HG03097 (cell line): ENCODE data around the gene SP100.
"Not testable (repeated sequence)": the region's sequence is repeated elsewhere in the genome, so short reads cannot be mapped to it uniquely, and the experiment has no call there.

Experiments
- ATAC-seq: cut with Tn5 transposase; IDR thresholded peaks from one replicate; pipeline ENCODE4 v1.9.1; 2021; ENCODE audit not compliant: unreplicated experiment, low FRiP score

Gene SP100

DNA sequence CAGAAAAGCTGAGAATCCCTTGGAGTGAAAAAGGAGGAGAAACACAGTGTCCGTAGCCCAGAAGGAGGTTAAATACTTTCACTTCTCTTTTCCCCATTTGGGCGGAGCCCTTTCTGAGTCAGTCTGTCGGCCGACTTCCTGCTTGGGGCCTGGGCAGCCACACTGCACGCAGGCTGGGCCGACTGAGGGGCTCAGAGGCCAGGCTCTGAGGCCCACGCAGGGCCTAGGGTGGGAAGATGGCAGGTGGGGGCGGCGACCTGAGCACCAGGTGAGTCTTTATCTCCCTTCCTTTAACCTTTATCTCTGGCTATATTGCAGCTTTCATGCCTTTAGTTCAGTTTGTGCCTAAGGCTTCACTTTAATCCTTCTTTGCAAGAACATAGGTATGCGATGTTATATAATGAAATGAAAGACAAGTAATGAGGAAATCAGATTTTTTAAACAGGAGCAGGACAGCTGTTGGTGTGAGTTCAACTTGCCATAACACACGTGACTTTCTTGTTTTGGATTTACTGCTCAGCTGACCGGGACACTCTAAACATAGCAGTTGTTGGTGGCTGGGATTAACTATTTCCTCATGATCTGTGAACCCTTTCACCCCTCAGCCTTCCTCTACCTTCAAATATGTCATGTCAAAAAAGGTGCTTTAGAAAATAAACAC, at the start of gene SP100:
Gene SP100, plus strand, starts transcription at position 141 of the 661 bp plus-strand sequence. Its CDS starts 96 bp downstream, at position 237.
- peak; percentile 75 for ATAC-seq

DNA sequence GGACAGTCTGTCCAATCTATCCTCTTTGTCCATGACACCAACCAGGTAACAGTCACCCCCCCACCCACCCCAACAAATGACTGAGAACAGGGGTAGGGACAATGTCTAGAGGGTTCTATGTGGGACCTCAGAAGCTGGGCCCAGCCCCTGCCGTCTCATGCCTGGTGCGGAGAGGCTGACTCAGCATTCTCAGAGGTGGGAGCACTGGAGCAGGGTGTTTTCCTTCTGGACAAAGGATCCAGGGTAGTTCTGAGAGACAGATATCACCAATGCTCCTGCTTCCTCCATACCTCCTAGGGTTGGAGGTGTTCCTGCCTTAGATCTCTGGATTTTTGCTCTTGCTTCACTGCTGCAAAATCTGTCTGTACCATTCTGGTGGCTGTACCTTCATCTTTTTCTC, 33.9 kb upstream of the SP100 start:
- no peak for ATAC-seq

DNA sequence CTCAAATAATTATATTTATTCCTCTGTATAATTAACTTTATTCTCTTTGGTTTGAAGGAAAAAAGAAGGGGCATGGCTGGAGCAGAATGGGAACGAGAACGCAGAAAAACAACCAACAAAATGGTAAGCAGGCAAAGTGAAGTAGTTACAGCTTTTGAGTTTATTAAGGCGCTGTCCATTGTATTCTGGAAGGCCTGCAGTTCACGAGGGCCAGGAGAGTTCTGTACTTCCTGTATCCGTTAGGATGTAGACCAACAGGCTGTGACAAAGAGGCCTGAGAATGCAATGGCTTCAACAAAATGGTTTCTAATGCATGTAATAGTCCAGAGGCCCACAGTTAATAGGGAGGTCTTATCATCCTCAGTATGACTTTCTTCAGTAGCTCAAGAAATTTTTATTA, 32.5 kb upstream of the SP100 start:
- ATAC-seq, result no peak

DNA sequence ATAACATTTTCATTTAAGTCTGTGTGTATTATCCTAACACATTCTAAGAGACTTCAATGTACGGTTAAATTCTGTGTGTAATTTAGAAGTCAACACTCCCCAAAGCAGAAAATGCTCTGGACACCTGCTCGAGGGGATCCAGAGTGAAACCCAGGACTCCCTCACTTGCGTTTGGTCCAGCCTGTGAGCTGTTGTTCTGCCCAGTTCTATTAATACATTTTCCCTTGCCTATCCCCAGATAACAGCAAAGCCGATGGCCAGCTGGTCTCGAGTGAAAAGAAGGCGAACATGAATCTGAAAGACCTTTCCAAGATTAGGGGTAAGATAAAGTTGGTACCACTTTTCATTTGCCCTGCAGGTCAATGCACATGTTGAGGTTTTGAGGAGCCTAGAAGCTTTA, 31.0 kb upstream of the SP100 start:
- ATAC-seq, result no peak

DNA sequence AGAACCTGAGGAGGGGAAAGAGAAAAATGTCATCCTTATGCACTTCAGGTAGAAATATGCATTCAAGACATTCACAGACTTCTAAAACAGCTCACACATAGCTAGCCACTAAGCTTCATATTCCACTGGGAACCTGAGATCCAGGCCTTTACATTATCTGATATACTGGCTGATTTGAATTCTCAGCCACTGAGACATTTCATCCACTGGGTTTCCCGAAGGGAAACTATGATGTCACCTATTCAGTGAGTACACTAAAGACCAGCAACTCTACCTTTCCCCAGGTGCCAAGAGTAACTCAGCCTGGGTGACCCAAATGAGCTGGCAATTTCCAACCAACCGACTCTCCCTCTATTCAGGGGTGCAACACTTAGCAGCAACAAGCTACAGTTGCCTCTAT, 21.7 kb upstream of the SP100 start:
- no peak for ATAC-seq

DNA sequence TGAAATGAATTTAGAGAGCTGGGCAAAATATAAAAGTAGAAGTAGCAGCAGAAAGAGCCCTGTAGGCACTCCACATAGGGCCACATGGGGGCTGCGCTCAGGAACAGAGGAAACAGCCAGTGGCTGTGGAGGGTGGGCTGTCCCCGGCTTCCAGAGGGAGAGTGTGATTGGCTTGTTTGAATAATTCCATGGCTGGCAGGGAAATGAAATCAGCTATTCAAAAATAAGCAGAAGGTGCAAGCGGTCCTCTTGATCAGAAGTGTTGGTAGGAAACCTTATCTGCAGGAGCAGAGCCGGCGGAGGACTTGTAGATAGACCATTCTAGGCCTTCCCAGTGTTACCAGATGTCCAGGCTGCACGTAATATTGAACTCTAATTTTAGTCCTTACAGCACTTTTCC, 17.3 kb upstream of the SP100 start:
- not testable (repeated sequence) for ATAC-seq

DNA sequence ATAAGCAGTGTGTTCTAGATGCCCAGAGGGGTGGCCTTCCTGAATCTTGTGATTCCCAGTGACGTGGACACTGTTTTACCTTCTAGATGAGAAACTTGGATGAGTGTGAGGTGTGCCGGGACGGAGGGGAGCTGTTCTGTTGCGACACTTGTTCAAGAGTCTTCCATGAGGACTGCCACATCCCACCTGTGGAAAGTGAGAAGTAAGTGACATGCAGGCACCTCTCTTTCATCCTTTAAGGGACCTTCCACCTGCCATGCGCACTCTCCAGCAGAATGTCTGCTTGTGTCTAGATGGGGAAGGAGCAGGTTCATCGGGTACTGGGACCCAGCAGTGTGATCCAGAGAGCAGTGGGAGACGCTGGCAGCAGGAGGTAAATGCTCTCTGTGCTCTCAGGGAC, 16.0 kb upstream of the SP100 start:
- no peak for ATAC-seq

DNA sequence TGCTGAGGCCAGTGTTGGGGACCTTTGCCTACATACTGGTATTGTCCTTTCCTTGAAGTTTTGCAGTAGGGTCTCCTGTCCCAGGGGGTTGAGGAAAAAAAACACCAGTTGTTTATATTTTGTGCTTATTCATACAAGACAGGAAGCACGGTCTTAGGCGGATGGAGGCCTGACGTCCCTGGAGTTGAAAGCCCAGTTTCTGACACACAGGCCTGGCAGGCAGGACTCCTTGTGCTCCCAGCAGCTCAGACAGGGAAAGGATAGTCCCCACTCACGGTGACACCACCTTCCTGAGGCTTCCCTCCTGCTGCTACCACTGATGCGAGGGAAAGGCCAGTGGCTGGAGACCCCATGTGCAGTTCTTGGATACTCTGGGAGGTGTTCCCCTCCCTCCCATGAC, 15.5 kb upstream of the SP100 start:
- no peak for ATAC-seq

DNA sequence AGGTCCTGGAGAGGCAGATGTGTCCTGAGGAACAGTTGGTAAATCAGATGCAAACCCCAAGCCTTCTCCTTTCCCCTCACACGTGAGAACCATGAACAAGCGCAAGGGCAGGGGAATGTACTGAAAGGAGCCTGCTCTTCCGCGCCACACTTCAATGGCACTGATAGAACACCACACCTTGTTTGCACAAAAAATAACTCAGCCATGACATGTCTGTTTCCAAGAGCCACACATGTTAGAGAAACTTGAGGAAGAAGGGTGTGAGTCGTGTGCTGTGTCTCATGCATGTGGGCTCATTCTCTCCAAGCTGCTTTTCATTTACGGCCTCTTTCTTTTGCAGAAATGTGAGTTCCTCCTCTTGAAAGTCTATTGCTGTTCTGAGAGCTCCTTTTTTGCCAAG, 15.0 kb upstream of the SP100 start:
- not testable (repeated sequence) for ATAC-seq

DNA sequence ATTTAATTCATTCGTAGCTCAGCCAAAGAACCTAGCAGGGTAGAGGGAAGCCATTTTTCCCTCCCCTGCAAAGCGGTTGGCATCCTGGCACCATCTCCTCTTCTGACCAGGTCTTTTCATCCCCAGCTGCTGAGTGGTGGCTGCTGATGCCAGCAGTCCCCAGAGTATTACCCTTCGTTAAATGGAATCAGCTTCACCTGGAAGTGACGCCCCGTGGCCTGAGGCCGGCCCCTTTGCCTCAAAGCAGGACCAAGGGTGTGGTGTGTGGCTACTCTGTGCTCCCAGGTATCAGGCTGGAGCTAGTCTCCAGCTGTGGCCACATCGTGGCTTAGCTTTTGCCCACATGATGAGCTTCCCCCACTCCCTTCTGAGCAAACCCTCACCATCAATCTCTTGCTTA, 12.3 kb upstream of the SP100 start:
- ATAC-seq, result no peak

DNA sequence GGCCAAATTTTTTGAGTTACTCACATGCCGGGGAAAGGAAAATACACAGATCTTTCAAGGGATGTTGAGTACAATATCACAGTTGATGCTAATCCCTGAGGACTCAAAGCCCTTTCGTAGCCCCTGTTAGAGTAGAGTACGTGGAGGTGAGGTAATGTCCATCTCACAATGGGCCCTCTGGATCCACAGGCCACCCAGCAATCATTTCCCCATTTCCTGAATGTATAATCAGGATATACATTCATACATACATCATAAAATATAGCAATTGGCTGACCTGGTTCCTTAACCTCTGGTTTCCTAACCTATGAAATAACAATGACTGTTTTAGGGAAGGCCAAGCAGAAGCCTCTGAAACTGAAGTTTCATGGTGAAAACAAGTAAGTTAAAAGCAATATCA, 10.2 kb upstream of the SP100 start:
- no peak for ATAC-seq

DNA sequence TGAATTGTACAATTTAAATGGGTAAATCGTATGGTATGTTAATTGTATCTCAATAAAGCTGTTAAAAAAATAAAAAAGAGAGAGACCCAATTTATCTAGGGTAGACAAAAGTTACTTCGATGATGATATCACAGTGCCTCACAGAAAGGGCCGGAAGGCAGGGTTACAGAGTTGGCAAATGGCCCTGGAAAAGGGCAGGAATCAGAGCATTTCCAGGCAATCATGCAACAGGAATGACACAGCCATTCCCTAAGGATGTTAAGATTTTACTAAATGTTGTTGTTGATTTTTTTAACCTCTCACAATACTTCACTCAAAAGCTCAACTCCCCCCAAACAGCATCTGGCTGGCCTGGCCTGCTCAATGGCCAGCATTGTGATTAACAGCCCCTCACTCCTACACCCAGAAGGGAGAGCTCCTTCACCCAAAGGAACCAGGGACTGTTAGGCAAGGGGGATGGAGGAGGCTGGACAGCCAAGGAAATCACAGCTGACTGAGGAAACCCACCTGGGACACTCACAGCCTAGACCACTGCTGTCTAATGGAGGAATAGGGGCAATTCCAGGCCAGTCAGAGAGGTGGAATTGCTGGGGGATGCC, 7.7 kb upstream of the SP100 start:
- ATAC-seq, result no peak

DNA sequence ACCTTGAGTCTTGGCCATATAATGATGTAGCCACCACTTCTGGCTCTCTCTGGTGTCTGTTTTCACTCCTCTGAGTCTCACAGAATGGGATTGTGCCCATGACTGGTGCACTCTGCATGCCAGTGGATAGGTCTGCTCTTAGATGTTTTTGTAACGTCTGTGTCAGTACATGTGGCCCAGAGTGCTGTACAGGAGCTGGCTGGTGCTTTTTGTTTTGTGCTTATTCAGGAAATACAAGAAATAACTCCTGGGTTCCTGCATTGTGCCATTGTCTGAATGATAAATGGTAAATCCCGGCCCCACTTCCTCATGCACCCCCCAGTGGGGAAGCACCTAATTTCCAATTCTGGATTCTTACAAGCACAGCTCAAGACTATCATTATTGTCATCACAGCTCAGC, 6.7 kb upstream of the SP100 start:
- not testable (repeated sequence) for ATAC-seq

DNA sequence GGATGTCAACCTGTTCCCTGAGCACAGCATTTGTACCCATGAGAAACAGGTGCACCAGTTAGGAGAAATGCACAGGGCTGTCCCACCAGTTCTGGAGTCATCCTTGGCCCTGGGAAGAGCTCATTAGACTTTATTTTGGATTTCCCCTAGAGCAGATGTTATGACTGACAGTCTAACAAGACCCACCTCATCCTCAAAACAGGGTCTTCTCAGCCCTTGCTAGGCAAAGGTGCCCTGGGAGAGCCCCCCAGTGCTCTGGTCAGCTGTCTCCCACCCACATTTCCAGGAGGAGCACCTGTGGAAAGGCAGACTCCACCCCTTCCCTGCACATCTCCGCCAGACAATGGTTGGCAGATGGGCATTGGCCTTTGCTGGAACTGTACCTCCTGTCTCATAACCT, 5.7 kb upstream of the SP100 start:
- ATAC-seq, result no peak

DNA sequence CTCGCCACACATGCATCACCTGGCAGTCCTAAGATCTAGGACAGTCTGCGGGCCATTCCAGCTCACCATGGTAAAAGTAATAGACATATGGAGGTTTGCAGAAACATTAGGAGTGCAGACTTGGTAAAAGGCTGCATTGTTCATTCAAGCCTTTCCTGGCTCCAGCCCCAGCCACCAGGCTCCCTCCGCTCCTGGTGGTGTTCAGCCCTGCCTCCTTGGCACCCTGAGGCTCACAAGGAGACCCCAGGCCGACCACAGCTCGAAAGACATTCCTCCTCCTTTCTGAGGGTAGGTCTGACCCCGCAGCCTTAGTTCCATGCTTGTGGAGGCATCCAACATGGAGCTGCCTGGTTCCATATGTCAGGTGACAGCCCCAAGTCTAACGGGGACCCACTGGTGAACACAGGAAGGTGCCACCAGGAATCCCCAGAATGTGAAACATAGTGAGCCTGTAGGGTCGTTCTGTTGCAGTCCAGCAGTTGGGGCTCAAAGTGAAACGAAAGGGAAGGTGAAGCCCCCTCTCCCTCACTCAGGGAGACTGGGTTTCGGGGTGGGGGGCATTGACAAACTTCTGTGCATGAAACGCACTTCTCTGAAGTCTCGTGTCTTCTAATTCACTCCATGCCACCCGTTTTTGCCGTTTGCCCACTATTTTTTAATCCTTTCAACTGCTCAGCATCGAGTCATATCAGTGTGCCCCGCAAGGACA, 5.0 kb upstream of the SP100 start:
- ATAC-seq, result no peak

DNA sequence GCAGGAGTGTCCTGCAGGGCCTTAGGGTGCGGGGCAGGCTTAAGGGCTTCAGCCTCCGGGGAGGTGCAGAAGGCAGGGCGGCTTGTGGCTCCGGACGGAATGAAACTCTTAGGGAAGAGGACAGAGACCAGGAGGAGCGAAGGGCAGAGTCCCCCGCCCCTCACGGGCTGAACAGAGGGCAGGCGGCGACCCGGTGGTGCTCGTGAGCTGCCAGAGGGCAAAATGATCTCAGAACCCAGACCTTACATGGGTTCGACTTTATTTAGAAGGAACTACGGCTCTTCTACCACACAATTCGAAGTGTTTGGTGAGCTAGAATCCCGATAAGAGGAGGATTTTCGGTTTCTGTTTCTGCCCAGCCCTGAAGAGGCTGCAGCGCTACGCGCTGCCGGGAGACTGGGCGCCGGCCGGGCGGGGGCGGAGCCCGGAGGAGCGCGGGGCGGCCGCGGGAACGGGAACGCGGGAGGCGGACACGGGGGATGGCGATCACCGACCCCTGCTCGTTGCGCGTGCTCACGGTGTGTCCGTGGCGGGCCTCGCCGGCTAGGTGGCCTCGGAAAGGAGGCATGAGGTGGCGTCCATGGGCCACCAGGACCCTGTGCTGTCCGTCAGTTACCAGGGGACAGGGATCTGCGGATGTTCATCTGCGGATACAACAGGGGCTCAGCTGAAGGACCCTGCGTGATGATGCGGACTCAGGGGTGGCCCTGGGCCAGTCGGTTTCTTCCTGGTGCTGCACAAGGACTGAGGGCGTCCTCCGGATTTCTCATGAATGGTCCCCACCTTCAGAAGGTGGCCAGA, 4.2 kb upstream of the SP100 start:
- peak; percentile 41 for ATAC-seq

DNA sequence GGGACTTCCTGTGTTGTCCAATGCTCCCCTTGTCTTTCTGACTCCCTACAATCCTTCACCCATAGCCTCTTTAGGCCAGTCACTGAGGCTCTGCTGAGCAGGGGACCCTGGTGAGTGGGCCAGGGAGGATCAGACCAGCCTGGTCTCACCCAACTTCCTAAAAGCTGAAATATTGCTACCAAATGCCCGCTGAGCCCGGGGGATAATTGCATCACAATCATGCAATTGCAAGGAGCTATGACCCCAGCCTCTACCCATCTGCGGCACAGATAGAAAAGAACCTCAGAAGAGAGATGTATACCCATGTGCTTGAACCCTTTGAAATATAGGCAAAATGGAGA, 3.7 kb upstream of the SP100 start:
- ATAC-seq, result no peak

DNA sequence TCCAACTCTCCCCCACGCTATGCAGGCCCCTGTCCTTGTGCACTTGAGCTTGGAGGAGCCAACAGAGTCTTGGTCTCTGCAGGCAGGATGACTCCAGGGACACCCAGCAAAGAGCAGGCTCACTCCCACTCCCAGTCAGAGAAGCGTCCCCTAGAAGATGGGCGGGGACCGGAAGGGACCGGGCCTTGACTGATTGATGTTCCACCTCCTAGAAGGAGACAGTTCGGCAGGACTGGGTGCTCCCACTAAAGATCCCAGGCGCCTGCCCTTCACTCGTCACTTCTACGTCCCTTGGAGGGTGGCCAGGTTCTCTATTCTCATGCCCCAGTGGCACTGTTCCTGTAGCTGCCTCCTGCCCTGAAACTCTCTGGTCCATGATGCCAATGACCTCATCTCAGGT, 3.2 kb upstream of the SP100 start:
- ATAC-seq, result no peak

DNA sequence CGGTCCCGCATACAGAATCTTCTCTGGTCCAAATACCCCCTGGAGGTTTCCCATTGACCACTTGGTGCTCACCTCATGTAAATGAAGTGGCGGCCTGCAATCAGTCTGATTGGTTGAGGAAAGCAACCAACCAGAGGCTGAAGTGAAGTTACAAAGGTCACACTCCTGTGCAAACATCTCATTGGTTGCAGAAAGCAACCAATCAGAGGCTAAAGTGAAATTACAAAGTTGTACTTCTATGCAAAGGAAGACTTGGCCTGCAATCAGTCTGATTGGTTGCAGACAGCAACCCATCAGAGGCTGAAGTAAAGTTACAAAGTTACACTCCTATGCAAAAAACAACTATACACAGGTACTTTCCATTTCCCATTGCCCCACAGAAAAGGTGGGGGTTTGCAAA, 2.5 kb upstream of the SP100 start:
- no peak for ATAC-seq

DNA sequence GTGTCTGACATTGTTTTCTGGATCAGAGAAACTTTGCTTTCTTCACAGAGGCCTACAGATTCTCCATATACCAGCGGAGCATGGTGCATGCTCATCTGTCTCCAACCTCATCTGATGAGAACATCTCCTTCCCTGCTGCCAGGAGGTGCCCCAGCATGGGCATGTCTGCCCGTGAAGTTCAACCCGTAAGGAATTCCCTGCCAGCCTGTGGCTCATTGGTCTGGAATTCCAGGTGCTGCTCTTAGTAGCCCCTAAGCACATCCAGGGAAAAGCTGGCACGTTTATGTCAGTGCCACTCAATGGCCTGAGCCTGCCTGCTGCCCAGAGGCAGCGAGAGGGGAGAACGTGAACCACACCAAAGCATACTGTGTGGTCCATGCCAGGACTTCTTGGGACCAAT, 1.7 kb upstream of the SP100 start:
- ATAC-seq, result no peak

DNA sequence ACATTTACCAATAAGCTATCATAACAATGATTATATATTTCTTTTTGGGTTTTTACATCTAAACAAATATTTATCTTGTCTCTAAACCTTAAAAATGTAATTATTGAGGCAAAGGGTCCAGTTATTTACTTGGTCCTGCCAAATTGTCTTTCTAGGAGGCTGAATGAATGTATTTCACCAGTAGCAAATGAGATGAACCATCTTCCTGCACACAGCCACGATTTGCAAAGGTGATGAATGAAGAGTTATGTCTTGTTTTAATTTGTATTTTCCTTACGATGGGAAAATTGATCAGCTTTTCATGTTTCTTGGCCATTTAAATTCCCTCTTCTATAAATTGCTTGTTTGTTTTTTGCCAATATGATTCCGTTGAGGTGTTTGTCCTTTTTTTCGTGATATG, 1.4 kb downstream of the SP100 start:
- ATAC-seq, result no peak
